ENCODE data around the gene PRR4. TPM values are rescaled to one million over a fixed set of nuclear protein-coding genes. Genes with fewer than 3 reads are reported as not detected.

Gene PRR4
- 1.5 and 2.4 TPM in 2 replicates for total RNA-seq (2012; rRNA removed)

- Histone ChIP-seq H3K4me3 (ENCODE audit: low read length) (no peak within 1 kb of the TSS), H3K4me2 (ENCODE audit: low read length) (no peak within 1 kb of the TSS), H3K4me1 (ENCODE audit: control insufficient read depth, insufficient read depth, low read length) (peaks cover 6% of the 10 kb centered on the region), H3K9ac (ENCODE audit: low read depth, low read length) (no peak within 1 kb of the TSS), H3K27me3 (ENCODE audit: control insufficient read depth, insufficient read depth, low read length) (no peaks in the 10 kb centered on the region), H3K9me3 (replicated peaks; ENCODE audit: low read length) (no peaks in the 10 kb centered on the region), H3K36me3 (ENCODE audit: insufficient read depth, low read length) (no peaks in the 10 kb centered on the region)
Measured at GRCh38 chr12:10849425-10849878, at the start of gene PRR4. Gene PRR4, minus strand, starts transcription at chr12:10849475. Its CDS starts 38 bp downstream, at chr12:10849437.

- no peak overlapping the region for H3K9ac ChIP-seq (ENCODE audit: low read depth, low read length)
- no peak overlapping the region for H3K4me3 ChIP-seq (ENCODE audit: low read length)
- no peaks in the 10 kb centered on the region for H3K9me3 ChIP-seq (replicated peaks; ENCODE audit: low read length)
- no peaks in the 10 kb centered on the region for H3K36me3 ChIP-seq (ENCODE audit: insufficient read depth, low read length)
- no peaks in the 10 kb centered on the region for H3K27me3 ChIP-seq (ENCODE audit: control insufficient read depth, insufficient read depth, low read length)
- H3K4me1 ChIP-seq (ENCODE audit: control insufficient read depth, insufficient read depth, low read length), result no peaks in the 10 kb centered on the region
- H3K4me2 ChIP-seq (ENCODE audit: low read length), result no peak overlapping the region
Measured at GRCh38 chr12:10896854-10897253, 47.6 kb upstream of the PRR4 start.

GRCh38 chr12:10891937-10892336 is 42.7 kb upstream of the PRR4 start:
- H3K4me2 ChIP-seq (ENCODE audit: low read length), result no peak overlapping the region
- H3K27me3 ChIP-seq (ENCODE audit: control insufficient read depth, insufficient read depth, low read length), result no peaks in the 10 kb centered on the region
- H3K36me3 ChIP-seq (ENCODE audit: insufficient read depth, low read length), result no peaks in the 10 kb centered on the region
- no peaks in the 10 kb centered on the region for H3K4me1 ChIP-seq (ENCODE audit: control insufficient read depth, insufficient read depth, low read length)
- no peaks in the 10 kb centered on the region for H3K9me3 ChIP-seq (replicated peaks; ENCODE audit: low read length)
- no peak overlapping the region for H3K4me3 ChIP-seq (ENCODE audit: low read length)
- no peak overlapping the region for H3K9ac ChIP-seq (ENCODE audit: low read depth, low read length)

GRCh38 chr12:10889226-10889625 is 40.0 kb upstream of the PRR4 start:
- Histone ChIP-seq H3K9me3 (replicated peaks; ENCODE audit: low read length) (no peaks in the 10 kb centered on the region), H3K27me3 (ENCODE audit: control insufficient read depth, insufficient read depth, low read length) (no peaks in the 10 kb centered on the region)

GRCh38 chr12:10884086-10884725 is 34.9 kb upstream of the PRR4 start, which contains the start of gene PRH1:
Gene PRH1, minus strand, starts transcription at chr12:10884255. Its CDS starts 38 bp downstream, at chr12:10884217.
- no peak within 1 kb of the TSS for H3K4me3 ChIP-seq (ENCODE audit: low read length)
- H3K9me3 ChIP-seq (replicated peaks; ENCODE audit: low read length), result no peaks in the 10 kb centered on the region
- H3K36me3 ChIP-seq (ENCODE audit: insufficient read depth, low read length), result no peaks in the 10 kb centered on the region
- H3K4me1 ChIP-seq (ENCODE audit: control insufficient read depth, insufficient read depth, low read length), result no peaks in the 10 kb centered on the region
- H3K4me2 ChIP-seq (ENCODE audit: low read length), result no peak within 1 kb of the TSS
- H3K27me3 ChIP-seq (ENCODE audit: control insufficient read depth, insufficient read depth, low read length), result no peaks in the 10 kb centered on the region
- H3K9ac ChIP-seq (ENCODE audit: low read depth, low read length), result no peak within 1 kb of the TSS

More at GRCh38 chr12:10889226-10889625, 40.0 kb upstream of the PRR4 start:
- Histone ChIP-seq H3K4me1 (ENCODE audit: control insufficient read depth, insufficient read depth, low read length) (no peaks in the 10 kb centered on the region), H3K36me3 (ENCODE audit: insufficient read depth, low read length) (no peaks in the 10 kb centered on the region), H3K9ac (ENCODE audit: low read depth, low read length) (no peak overlapping the region), H3K4me3 (ENCODE audit: low read length) (no peak overlapping the region), H3K4me2 (ENCODE audit: low read length) (no peak overlapping the region)

- no peaks in the 10 kb centered on the region for H3K4me1 ChIP-seq (ENCODE audit: control insufficient read depth, insufficient read depth, low read length)
- no peaks in the 10 kb centered on the region for H3K27me3 ChIP-seq (ENCODE audit: control insufficient read depth, insufficient read depth, low read length)
- no peak overlapping the region for H3K9ac ChIP-seq (ENCODE audit: low read depth, low read length)
- H3K4me2 ChIP-seq (ENCODE audit: low read length), result no peak overlapping the region
- H3K36me3 ChIP-seq (ENCODE audit: insufficient read depth, low read length), result no peaks in the 10 kb centered on the region
- H3K4me3 ChIP-seq (ENCODE audit: low read length), result no peak overlapping the region
- H3K9me3 ChIP-seq (replicated peaks; ENCODE audit: low read length), result no peaks in the 10 kb centered on the region
Measured at GRCh38 chr12:10873378-10873777, 24.1 kb upstream of the PRR4 start.

GRCh38 chr12:10867381-10867780 is 18.1 kb upstream of the PRR4 start:
- no peaks in the 10 kb centered on the region for H3K27me3 ChIP-seq (ENCODE audit: control insufficient read depth, insufficient read depth, low read length)
- no peak overlapping the region for H3K4me2 ChIP-seq (ENCODE audit: low read length)
- no peaks in the 10 kb centered on the region for H3K4me1 ChIP-seq (ENCODE audit: control insufficient read depth, insufficient read depth, low read length)
- no peaks in the 10 kb centered on the region for H3K36me3 ChIP-seq (ENCODE audit: insufficient read depth, low read length)
- H3K9me3 ChIP-seq (replicated peaks; ENCODE audit: low read length), result no peaks in the 10 kb centered on the region
- no peak overlapping the region for H3K4me3 ChIP-seq (ENCODE audit: low read length)
- no peak overlapping the region for H3K9ac ChIP-seq (ENCODE audit: low read depth, low read length)

GRCh38 chr12:10863512-10864218 is 14.4 kb upstream of the PRR4 start:
- Histone ChIP-seq H3K9me3 (replicated peaks; ENCODE audit: low read length) (no peaks in the 10 kb centered on the region), H3K4me2 (ENCODE audit: low read length) (no peak overlapping the region), H3K9ac (ENCODE audit: low read depth, low read length) (no peak overlapping the region), H3K4me1 (ENCODE audit: control insufficient read depth, insufficient read depth, low read length) (no peaks in the 10 kb centered on the region), H3K4me3 (ENCODE audit: low read length) (no peak overlapping the region), H3K27me3 (ENCODE audit: control insufficient read depth, insufficient read depth, low read length) (no peaks in the 10 kb centered on the region), H3K36me3 (ENCODE audit: insufficient read depth, low read length) (no peaks in the 10 kb centered on the region)

- no peak overlapping the region for H3K4me3 ChIP-seq (ENCODE audit: low read length)
- H3K36me3 ChIP-seq (ENCODE audit: insufficient read depth, low read length), result no peaks in the 10 kb centered on the region
- no peak overlapping the region for H3K9ac ChIP-seq (ENCODE audit: low read depth, low read length)
- no peaks in the 10 kb centered on the region for H3K9me3 ChIP-seq (replicated peaks; ENCODE audit: low read length)
- no peak overlapping the region for H3K4me2 ChIP-seq (ENCODE audit: low read length)
- H3K27me3 ChIP-seq (ENCODE audit: control insufficient read depth, insufficient read depth, low read length), result no peaks in the 10 kb centered on the region
- no peaks in the 10 kb centered on the region for H3K4me1 ChIP-seq (ENCODE audit: control insufficient read depth, insufficient read depth, low read length)
Measured at GRCh38 chr12:10861366-10861765, 12.1 kb upstream of the PRR4 start.

- Histone ChIP-seq H3K4me2 (ENCODE audit: low read length) (no peak overlapping the region), H3K9ac (ENCODE audit: low read depth, low read length) (no peak overlapping the region), H3K27me3 (ENCODE audit: control insufficient read depth, insufficient read depth, low read length) (no peaks in the 10 kb centered on the region), H3K4me1 (ENCODE audit: control insufficient read depth, insufficient read depth, low read length) (peaks cover 6% of the 10 kb centered on the region), H3K36me3 (ENCODE audit: insufficient read depth, low read length) (no peaks in the 10 kb centered on the region), H3K4me3 (ENCODE audit: low read length) (no peak overlapping the region), H3K9me3 (replicated peaks; ENCODE audit: low read length) (no peaks in the 10 kb centered on the region)
Measured at GRCh38 chr12:10855807-10856206, 6.5 kb upstream of the PRR4 start.

- Histone ChIP-seq H3K27me3 (ENCODE audit: control insufficient read depth, insufficient read depth, low read length) (no peaks in the 10 kb centered on the region), H3K36me3 (ENCODE audit: insufficient read depth, low read length) (no peaks in the 10 kb centered on the region), H3K4me2 (ENCODE audit: low read length) (no peak overlapping the region), H3K4me1 (ENCODE audit: control insufficient read depth, insufficient read depth, low read length) (peaks cover 6% of the 10 kb centered on the region), H3K9ac (ENCODE audit: low read depth, low read length) (no peak overlapping the region), H3K9me3 (replicated peaks; ENCODE audit: low read length) (no peaks in the 10 kb centered on the region), H3K4me3 (ENCODE audit: low read length) (no peak overlapping the region)
Measured at GRCh38 chr12:10853776-10854175, 4.5 kb upstream of the PRR4 start.
